Fibroblast of mammary gland (primary cell): ENCODE results near the gene ATP10B.

Experiments
- DNase-seq: peaks from one replicate; pipeline ENCODE4 v3.0.0-alpha.2; 2010; ENCODE audit warnings: low read depth
- H3K4me3 ChIP-seq: 2 replicates; pipeline ENCODE4 v1.5.1; 2011; ENCODE audit warnings: low read depth, mild to moderate bottlenecking, low read length, moderate library complexity; ENCODE audit not compliant: control insufficient read depth
- TF ChIP-seq, protein P1 (sequence below): conservative IDR thresholded peaks from 2 replicates; pipeline ENCODE4 v1.5.1; 2011; ENCODE audit warnings: low read depth, low read length, inconsistent platforms; ENCODE audit not compliant: control insufficient read depth, insufficient read depth

ATP10B gene

DNA sequence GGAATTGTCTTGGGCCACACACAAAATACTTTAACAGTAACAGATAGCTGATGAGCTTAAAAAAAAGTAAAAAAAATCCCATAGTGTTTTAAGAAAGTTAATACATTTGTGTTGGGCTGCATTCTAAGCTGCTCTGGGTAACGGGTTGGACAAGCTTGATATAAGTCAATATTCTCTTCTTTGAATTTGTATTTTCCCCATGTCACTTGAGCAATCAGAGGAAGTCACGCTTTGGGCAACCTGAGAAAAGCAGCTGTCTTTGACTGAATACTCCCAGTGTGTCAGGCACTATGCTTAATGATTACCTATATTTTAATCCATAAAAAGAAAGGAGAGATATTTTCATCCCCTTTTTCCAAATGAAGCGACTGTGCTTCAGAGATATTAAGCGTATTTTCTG is 84.9 kb downstream of the ATP10B start:
- DNase-seq = no peak
- TF ChIP-seq, protein P1, sequence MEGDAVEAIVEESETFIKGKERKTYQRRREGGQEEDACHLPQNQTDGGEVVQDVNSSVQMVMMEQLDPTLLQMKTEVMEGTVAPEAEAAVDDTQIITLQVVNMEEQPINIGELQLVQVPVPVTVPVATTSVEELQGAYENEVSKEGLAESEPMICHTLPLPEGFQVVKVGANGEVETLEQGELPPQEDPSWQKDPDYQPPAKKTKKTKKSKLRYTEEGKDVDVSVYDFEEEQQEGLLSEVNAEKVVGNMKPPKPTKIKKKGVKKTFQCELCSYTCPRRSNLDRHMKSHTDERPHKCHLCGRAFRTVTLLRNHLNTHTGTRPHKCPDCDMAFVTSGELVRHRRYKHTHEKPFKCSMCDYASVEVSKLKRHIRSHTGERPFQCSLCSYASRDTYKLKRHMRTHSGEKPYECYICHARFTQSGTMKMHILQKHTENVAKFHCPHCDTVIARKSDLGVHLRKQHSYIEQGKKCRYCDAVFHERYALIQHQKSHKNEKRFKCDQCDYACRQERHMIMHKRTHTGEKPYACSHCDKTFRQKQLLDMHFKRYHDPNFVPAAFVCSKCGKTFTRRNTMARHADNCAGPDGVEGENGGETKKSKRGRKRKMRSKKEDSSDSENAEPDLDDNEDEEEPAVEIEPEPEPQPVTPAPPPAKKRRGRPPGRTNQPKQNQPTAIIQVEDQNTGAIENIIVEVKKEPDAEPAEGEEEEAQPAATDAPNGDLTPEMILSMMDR = no peak
- no peak overlapping the region for H3K4me3 ChIP-seq

- no peak overlapping the region for H3K4me3 ChIP-seq
- TF ChIP-seq, protein P1 = no peak
- no peak for DNase-seq
Observed at GRCh38 chr5:160760008-160760407, 92.0 kb downstream of the ATP10B start.

DNA sequence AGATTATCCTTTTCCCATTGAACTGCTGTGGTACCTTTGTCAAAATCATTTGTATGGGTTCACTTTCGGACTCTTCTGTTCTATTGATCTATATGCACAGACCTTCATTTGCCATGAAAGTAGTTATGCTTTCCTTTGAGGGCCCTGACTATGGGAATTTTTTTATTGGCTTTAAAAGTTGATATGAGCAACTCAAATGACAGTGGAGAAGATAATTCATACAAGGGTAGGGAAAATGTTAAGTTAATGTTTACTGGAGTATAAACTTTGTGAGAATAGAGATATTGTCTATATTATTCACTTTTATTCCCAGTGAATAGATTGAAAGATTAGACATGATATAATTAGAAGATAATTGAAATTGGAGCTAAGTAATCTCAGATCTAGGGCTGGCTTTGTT is 94.8 kb downstream of the ATP10B start:
- TF ChIP-seq, protein P1 = no peak
- DNase-seq = no peak
- H3K4me3 ChIP-seq = no peak overlapping the region

DNA sequence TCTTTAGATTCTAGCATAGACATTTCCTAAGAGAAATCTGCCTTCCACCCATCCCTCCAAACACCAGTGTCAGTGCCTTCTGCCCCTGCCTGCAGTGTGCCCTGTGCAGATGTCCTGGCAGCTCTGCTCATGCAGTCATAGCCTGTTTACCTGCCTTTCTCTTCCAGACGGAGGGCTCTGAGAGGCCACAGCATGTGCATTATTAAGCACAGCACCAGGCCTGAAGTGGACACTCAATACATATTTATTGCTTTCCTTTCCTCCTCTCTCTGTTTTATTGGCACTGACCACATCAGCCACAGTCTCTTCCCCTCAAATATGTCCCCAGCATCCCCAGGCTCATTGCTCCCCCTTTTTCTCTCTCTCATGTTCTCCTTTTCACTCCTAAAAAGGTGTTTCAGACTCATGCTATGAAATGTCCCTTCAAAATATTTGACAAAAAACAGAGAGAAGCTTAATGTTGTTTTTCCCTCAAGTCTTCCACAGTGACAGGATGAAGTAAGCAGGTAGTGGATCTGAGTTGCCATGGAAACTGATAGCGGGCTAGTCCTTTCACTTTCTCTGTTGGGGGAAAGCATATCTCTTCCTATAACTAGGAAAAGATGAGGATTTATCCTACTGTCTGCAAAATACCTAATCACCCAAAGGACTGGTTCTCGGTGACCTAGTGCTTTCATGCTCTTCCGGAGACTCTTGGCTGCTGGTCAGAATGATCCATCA is 100.9 kb downstream of the ATP10B start:
- DNase-seq = no peak
- TF ChIP-seq, protein P1 = no peak
- no peak overlapping the region for H3K4me3 ChIP-seq

DNA sequence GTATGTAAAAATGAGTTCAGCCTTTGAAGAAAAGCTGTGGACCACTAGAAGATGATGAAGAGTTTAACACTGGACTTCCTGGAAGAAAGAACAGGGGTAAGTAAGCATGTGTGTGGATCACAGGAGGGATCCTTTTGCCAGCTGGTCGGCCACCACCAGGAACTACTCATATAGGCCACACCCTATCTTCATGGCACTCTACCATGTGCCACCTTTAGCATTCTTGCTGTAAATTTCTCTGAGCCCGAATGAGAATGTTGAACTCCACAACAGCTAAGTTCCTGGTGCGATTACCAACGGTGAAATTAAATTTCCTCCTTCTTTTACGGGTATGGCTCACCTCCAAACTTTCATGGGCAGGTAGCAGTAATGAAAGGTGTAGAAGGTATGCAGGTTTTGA is 102.3 kb downstream of the ATP10B start:
- H3K4me3 ChIP-seq = no peak overlapping the region
- TF ChIP-seq, protein P1 = no peak
- DNase-seq = no peak

DNA sequence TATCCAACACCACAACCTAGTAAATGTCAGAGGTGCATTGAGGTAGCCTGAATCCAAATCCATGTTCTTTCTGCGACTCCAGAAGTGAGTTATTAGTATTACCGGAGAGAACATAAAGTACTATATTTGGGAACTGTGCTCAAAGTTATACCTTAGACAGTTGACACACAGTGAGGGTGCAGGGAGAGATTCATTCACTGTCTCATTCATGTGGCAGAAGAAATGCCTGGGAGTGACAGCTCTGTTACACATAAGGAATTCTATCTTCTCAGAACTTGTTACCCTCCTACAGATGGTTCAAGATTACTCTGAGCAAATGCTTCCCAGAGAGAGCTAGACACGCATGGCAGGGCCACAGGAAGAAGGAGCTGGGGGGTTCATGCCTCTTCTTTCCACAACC is 103.0 kb downstream of the ATP10B start:
- no peak overlapping the region for H3K4me3 ChIP-seq
- TF ChIP-seq, protein P1 = no peak
- DNase-seq = no peak
